Retinal pigment epithelial cell (primary cell): ENCODE measurements around the gene SLC27A5.
A peak's percentile ranks its signal among the peaks of the same experiment; 100 is the strongest.

ENCODE experiments used
- DNase-seq: peaks from one replicate; pipeline ENCODE4 v3.0.0-alpha.2; 2010; ENCODE audit warnings: low read depth
- H3K4me3 ChIP-seq: 2 replicates; pipeline ENCODE4 v1.5.1; 2011; ENCODE audit warnings: mild to moderate bottlenecking, low read length, control low read depth, moderate library complexity
- CTCF ChIP-seq: conservative IDR thresholded peaks from 2 replicates; pipeline ENCODE4 v1.5.1; 2011; ENCODE audit warnings: low read depth, low read length, control low read depth, inconsistent platforms

The SLC27A5 gene

GRCh38 chr19:58516964-58517833 lies 5.4 kb upstream of the SLC27A5 start:
- TF ChIP-seq CTCF, result peak; percentile 3
- H3K4me3 ChIP-seq, result no peak overlapping the region
- no peak for DNase-seq

GRCh38 chr19:58516246-58516836 lies 4.5 kb upstream of the SLC27A5 start:
- no peak overlapping the region for H3K4me3 ChIP-seq
- no peak for TF ChIP-seq CTCF
- no peak for DNase-seq

GRCh38 chr19:58515259-58515658 lies 3.5 kb upstream of the SLC27A5 start:
- no peak for DNase-seq
- no peak overlapping the region for H3K4me3 ChIP-seq
- TF ChIP-seq CTCF, result no peak

GRCh38 chr19:58514564-58515022 lies 2.8 kb upstream of the SLC27A5 start:
- TF ChIP-seq CTCF, result no peak
- H3K4me3 ChIP-seq, result peak overlapping the region; percentile 51

GRCh38 chr19:58513694-58514563 lies 2.1 kb upstream of the SLC27A5 start:
- H3K4me3 ChIP-seq, result peak overlapping the region; percentile 51
- peak; percentile 53 for DNase-seq
- TF ChIP-seq CTCF, result peak; percentile 76

More at GRCh38 chr19:58514564-58515022, 2.8 kb upstream of the SLC27A5 start:
- no peak for DNase-seq

- no peak for TF ChIP-seq CTCF
- DNase-seq, result no peak
- H3K4me3 ChIP-seq, result no peak overlapping the region
Observed at GRCh38 chr19:58513213-58513693, 1.5 kb upstream of the SLC27A5 start.
